HepG2 (cell line): ENCODE results near the gene MAP2K6. TPM values are rescaled to one million over a fixed set of nuclear protein-coding genes. Genes with fewer than 3 reads are reported as not detected.
A peak's percentile ranks its signal among the peaks of the same experiment; 100 is the strongest.

Source experiments
- ATAC-seq: fragments of 200-7000 bp; cut with Tn5 transposase; 3 replicates; pipeline ENCODE4 v1.9.1; 2020; ENCODE audit warnings: mild to moderate bottlenecking, moderate library complexity
- BruUV-seq: library from RNA; stranded (reverse); fragments of 400-500 nt; replicated peaks from 2 replicates; lab custom pipeline; 2021; lab: Mats Ljungman, UMichigan
- CTCF ChIA-PET: fragments of 300-600 bp; formaldehyde crosslinking; extraction: SDS; loops from one replicate; lab custom pipeline; 2021; ENCODE audit warnings: low total read pairs, inconsistent platforms, low intra/inter-chr PET ratio; lab: Yijun Ruan, JAX
- POLR2A ChIA-PET: fragments of 350-600 bp; sonication (Branson Sonifier 250); formaldehyde crosslinking; loops from one replicate; lab custom pipeline; 2020; ENCODE audit warnings: antibody characterized with exemption, inconsistent platforms; lab: Yijun Ruan, JAX
- DNase-seq: peaks from one replicate; pipeline ENCODE4 v3.0.0-alpha.2; 2015; ENCODE audit warnings: low spot score
- FAIRE-seq: peaks from 3 replicates; lab custom pipeline; 2011; peaks lifted over from hg19 to GRCh38; lab: Jason Lieb, UNC
- H2AFZ ChIP-seq: one replicate; pipeline ENCODE4 v1.6.1; 2011; ENCODE audit warnings: low read length, inconsistent platforms
- H3K27ac ChIP-seq: fragments of 300-600 bp; 3 replicates; pipeline ENCODE4 v1.8.0; 2011; ENCODE audit warnings: mixed run types, mild to moderate bottlenecking, mixed read lengths, low read length, inconsistent platforms; ENCODE audit not compliant: insufficient read depth; ENCODE audit errors: extremely low read length
- H3K27me3 ChIP-seq, 2 experiments: fragments of 200-600 bp in 1 of 2; 2 replicates in 1 of 2; 3 replicates in 1 of 2; pipeline versions ENCODE4 v1.6.0 to v1.8.0; 2011; ENCODE audit warnings: low read length in 2 of 2, mild to moderate bottlenecking in 2 of 2, moderate library complexity in 2 of 2, inconsistent platforms in 1 of 2; ENCODE audit not compliant: insufficient read depth in 2 of 2, control insufficient read depth in 1 of 2
- H3K36me3 ChIP-seq, 2 experiments: fragments of 200-600 bp in 1 of 2; replicated peaks in 1 of 2; 2 replicates in 1 of 2; 3 replicates in 1 of 2; pipeline versions ENCODE4 v1.5.1 to v1.8.0; 2011; ENCODE audit warnings: low read length in 2 of 2, inconsistent platforms in 1 of 2; ENCODE audit not compliant: insufficient read depth in 2 of 2, control insufficient read depth in 1 of 2
- H3K4me1 ChIP-seq: 2 replicates; pipeline ENCODE4 v1.5.1; 2012; ENCODE audit warnings: low read length, inconsistent platforms; ENCODE audit not compliant: insufficient read depth
- H3K4me2 ChIP-seq: 2 replicates; pipeline ENCODE4 v1.6.0; 2011; ENCODE audit warnings: low read depth, low read length, inconsistent platforms
- H3K4me3 ChIP-seq, 3 experiments: fragments of 200-600 bp in 1 of 3; sonication (generic), shearing (Covaris generic) in 1 of 3; replicated peaks in 1 of 3; 2 replicates each; pipeline ENCODE4 v1.5.1; 2011 to 2016; ENCODE audit warnings: low read length in 3 of 3, inconsistent platforms in 2 of 3, low read depth in 2 of 3, mild to moderate bottlenecking in 2 of 3, control low read depth in 1 of 3, mixed read lengths in 1 of 3; ENCODE audit not compliant: insufficient read depth in 1 of 3
- H3K79me2 ChIP-seq: one replicate; pipeline ENCODE4 v1.6.1; 2011; ENCODE audit warnings: low read length, inconsistent platforms; ENCODE audit not compliant: insufficient read depth
- H3K9ac ChIP-seq: 2 replicates; pipeline ENCODE4 v1.6.0; 2011; ENCODE audit warnings: mild to moderate bottlenecking, low read depth, low read length, inconsistent platforms; ENCODE audit not compliant: insufficient read depth
- H3K9me3 ChIP-seq: 2 replicates; pipeline ENCODE4 v1.5.1; 2012; ENCODE audit warnings: mild to moderate bottlenecking, low read length
- H4K20me1 ChIP-seq: 2 replicates; pipeline ENCODE4 v1.6.0; 2011; ENCODE audit warnings: inconsistent platforms, mild to moderate bottlenecking, low read length, moderate library complexity; ENCODE audit not compliant: insufficient read depth
- CCAR2 ChIP-seq: fragments of 200-400 bp; formaldehyde crosslinking; optimal IDR thresholded peaks from 2 replicates; pipeline ENCODE3; 2018; ENCODE audit warnings: low read depth, mild to moderate bottlenecking, low read length, moderate library complexity
- NFIB ChIP-seq: sonication (generic); formaldehyde crosslinking; IDR thresholded peaks from 2 replicates; pipeline ENCODE4 v1.9.0; 2021; ENCODE audit warnings: missing genetic modification reagents, mild to moderate bottlenecking, borderline replicate concordance
- RAD21 ChIP-seq: fragments of 450-650 bp; formaldehyde crosslinking; IDR thresholded peaks from 2 replicates; pipeline ENCODE4 v1.5.0; 2020; ENCODE audit warnings: mild to moderate bottlenecking
- SMC3 ChIP-seq: IDR thresholded peaks from 2 replicates; pipeline ENCODE4 v1.6.1; 2011; ENCODE audit warnings: low read length, improper control_type of control experiment
- STAG1 ChIP-seq: sonication (generic); formaldehyde crosslinking; IDR thresholded peaks from 2 replicates; pipeline ENCODE4 v1.4.0; 2020; ENCODE audit warnings: missing genetic modification reagents
- XRCC5 ChIP-seq: fragments of 200-400 bp; formaldehyde crosslinking; optimal IDR thresholded peaks from 2 replicates; pipeline ENCODE3; 2017; ENCODE audit warnings: mild to moderate bottlenecking, low read length
- ZNF230 ChIP-seq: sonication (generic); formaldehyde crosslinking; IDR thresholded peaks from 2 replicates; pipeline ENCODE4 v1.4.0; 2020; ENCODE audit warnings: mild to moderate bottlenecking, missing genetic modification reagents
- WGBS: methylation state at CpG from one replicate; pipeline ENCODE4 v1.1.6; 2017; ENCODE audit warnings: low lambda C conversion rate; 5-methylcytosine and 5-hydroxymethylcytosine counted together
- in situ Hi-C: cut with HindIII; loops from 2 replicates; pipeline ENCODE4 v1.10.0; 2017; ENCODE audit warnings: low pct_unique_long_range_greater_than_20kb; ENCODE audit not compliant: extremely low pct_ligation_motif_present
- intact Hi-C: fragments of 100-400 bp; cut with micrococcal nuclease; formaldehyde crosslinking; loops from one replicate; pipeline ENCODE4 v1.10.0; 2022; ENCODE audit not compliant: unreplicated experiment
- polyA plus RNA-seq, 8 experiments: library from polyadenylated mRNA; depleted of rRNA in 3 of 8; stranded (reverse) in 7 of 8; unstranded in 1 of 8; fragments of >200 nt; fragmentation: Illumina TruSeq in 4 of 8; extraction: Trizol in 4 of 8; gene quantifications; 2 replicates each; pipeline versions ENCODE4 v1.2.1 to v1.2.3, GENCODE V29; 2011 to 2016; ENCODE audit warnings: low read depth in 4 of 8, missing spikeins in 1 of 8, mixed read lengths in 1 of 8; ENCODE audit not compliant: insufficient read depth in 1 of 8
- total RNA-seq, 5 experiments: library from RNA; depleted of rRNA; stranded (reverse); fragments of >200 nt; fragmentation: Illumina TruSeq; extraction: Trizol; gene quantifications; 2 replicates each; pipeline ENCODE4 v1.2.3, GENCODE V29; 2016; ENCODE audit warnings: low read depth in 1 of 5
- TF ChIP-seq, protein P1 (sequence below): sonication (generic); formaldehyde crosslinking; IDR thresholded peaks from 2 replicates; pipeline ENCODE4 v1.5.0; 2020; ENCODE audit warnings: mild to moderate bottlenecking, missing genetic modification reagents, moderate library complexity
- TF ChIP-seq, protein P2 (sequence below): IDR thresholded peaks from 2 replicates; pipeline ENCODE4 v1.6.1; 2016; ENCODE audit warnings: missing compliant biosample characterization, missing genetic modification reagents, borderline replicate concordance

Gene MAP2K6
- total and polyA plus RNA-seq, 2 of the 13 experiments (the other 11 are each of a cell fraction or from before 2014, with no cell fraction given) = 5.1 to 33.6 TPM

DNA sequence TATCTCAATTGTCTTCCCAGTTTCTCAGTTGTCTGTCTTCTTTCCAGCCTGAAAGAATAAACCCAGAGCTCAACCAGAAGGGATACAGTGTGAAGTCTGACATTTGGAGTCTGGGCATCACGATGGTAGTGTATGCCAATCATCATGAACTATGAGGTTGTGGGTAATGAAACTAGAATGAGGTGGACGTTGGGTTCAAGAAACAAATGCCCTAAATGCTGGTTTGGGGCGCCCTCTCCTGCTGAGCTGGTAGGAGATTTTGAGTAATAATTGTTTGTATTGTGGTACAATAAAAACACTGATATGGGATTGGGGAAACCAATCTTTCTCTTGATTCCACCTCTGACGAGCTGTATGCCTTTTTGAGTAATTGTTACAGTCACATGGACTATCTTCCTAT is 110.4 kb downstream of the MAP2K6 start:
- 88% methylated on average over 4 of the region's 4 CpGs for WGBS
- no TSS peak for BruUV-seq
- Histone ChIP-seq H3K9ac (no peak overlapping the region), H3K4me3 (no peak overlapping the region), H3K27ac (no peak overlapping the region), H3K9me3 (no peaks in the 10 kb centered on the region), H4K20me1 (no peaks in the 10 kb centered on the region), H3K79me2 (no peaks in the 10 kb centered on the region), H3K4me2 (no peak overlapping the region), H3K27me3 (no peaks in the 10 kb centered on the region), H3K36me3 (peaks cover 0 to 4% of the 10 kb centered on the region in 2 experiments; a peak in 2 of 5 replicates), H2AFZ (no peak overlapping the region), H3K4me1 (no peaks in the 10 kb centered on the region)
- DNase-seq (no peak), FAIRE-seq (no peak), ATAC-seq (no peak)
- ChIA-PET CTCF (no interaction called here), POLR2A (no interaction called here)
- TF ChIP-seq NFIB (CRISPR knock-in tag) = no peak
- peak; percentile 27; the same call in 1 of the 2 replicates for TF ChIP-seq STAG1 (CRISPR knock-in tag)
- in situ Hi-C loops = loop anchor here (5.0 kb wide), 1 partner anchor 188 kb away; no protein-coding TSS in a partner anchor
- intact Hi-C loops = loop anchor here (5.0 kb wide), 2 partner anchors 113 to 1027 kb away; partner anchors contain the start of gene MAP2K6

DNA sequence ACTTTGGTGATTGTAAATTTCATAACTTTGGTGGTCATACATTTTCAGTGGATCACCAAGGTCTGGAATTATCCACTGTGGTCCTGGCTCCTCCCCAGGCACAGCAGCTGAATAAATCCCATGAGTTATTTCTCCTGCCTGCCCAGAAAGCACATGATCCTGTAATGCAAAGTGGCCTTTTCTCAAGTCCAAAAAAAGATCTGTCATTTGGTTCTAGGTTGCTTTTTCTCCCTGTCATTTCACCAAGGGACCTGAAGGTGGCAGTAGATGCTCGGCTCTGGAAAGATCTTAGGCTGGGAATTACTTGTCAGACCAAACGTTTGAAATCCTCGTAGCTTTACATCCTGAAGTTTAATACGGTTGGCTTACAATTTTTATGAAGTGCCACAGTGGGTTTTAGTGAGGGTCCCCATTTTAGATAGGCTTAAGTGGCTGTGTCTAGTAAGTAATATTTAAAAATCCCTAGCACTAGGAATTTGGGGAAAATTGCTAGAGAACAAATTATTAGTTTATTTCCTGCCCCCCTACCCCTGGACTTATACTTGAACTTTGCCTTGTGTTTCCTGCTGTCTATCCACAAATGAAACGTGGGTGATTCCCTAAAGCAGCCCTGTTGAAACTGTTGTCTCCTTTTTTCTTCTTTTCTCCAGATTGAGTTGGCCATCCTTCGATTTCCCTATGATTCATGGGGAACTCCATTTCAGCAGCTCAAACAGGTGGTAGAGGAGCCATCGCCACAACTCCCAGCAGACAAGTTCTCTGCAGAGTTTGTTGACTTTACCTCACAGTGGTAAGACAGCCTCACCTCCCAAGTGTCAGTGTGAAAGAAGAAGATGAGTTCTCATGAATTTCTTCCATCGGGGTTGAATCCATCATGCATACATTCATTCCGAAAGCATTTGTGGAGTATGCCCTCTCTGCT is 111.7 kb downstream of the MAP2K6 start:
- in situ Hi-C loops = no loop called here
- DNase-seq (peak; percentile 65), FAIRE-seq (peak; percentile 62), ATAC-seq (peak; percentile 76)
- Histone ChIP-seq H3K27me3 (no peaks in the 10 kb centered on the region), H3K4me3 (no peak overlapping the region), H3K9me3 (no peaks in the 10 kb centered on the region), H3K27ac (no peak overlapping the region), H3K4me2 (no peak overlapping the region), H4K20me1 (no peaks in the 10 kb centered on the region), H3K36me3 (no peaks in the 10 kb centered on the region; a peak in 1 of 5 replicates), H2AFZ (no peak overlapping the region), H3K4me1 (no peaks in the 10 kb centered on the region), H3K79me2 (no peaks in the 10 kb centered on the region), H3K9ac (no peak overlapping the region)
- ChIA-PET POLR2A (no interaction called here), CTCF (interaction anchor here (0.8 to 1.4 kb wide), 3 partner anchors 618 to 1027 kb away, joined by 3 to 14 read pairs (median 3); no protein-coding TSS in a partner anchor)
- no TSS peak for BruUV-seq
- 55% methylated on average over 9 of the region's 9 CpGs for WGBS
- intact Hi-C loops = loop anchor here (1.0 to 5.0 kb wide), 2 partner anchors 618 to 1026 kb away; no protein-coding TSS in a partner anchor
- TF ChIP-seq, protein P1, sequence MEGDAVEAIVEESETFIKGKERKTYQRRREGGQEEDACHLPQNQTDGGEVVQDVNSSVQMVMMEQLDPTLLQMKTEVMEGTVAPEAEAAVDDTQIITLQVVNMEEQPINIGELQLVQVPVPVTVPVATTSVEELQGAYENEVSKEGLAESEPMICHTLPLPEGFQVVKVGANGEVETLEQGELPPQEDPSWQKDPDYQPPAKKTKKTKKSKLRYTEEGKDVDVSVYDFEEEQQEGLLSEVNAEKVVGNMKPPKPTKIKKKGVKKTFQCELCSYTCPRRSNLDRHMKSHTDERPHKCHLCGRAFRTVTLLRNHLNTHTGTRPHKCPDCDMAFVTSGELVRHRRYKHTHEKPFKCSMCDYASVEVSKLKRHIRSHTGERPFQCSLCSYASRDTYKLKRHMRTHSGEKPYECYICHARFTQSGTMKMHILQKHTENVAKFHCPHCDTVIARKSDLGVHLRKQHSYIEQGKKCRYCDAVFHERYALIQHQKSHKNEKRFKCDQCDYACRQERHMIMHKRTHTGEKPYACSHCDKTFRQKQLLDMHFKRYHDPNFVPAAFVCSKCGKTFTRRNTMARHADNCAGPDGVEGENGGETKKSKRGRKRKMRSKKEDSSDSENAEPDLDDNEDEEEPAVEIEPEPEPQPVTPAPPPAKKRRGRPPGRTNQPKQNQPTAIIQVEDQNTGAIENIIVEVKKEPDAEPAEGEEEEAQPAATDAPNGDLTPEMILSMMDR = peak; percentile 86
- TF ChIP-seq CCAR2 (no peak), SMC3 (peak; percentile 46; the same call in 1 of the 2 replicates), RAD21 (CRISPR knock-in tag) (peak; percentile 28; the same call in 1 of the 2 replicates), XRCC5 (peak; percentile 18), STAG1 (CRISPR knock-in tag) (peak; percentile 83), ZNF230 (CRISPR knock-in tag) (peak; percentile 72; the same call in 1 of the 2 replicates)
- TF ChIP-seq, protein P2, sequence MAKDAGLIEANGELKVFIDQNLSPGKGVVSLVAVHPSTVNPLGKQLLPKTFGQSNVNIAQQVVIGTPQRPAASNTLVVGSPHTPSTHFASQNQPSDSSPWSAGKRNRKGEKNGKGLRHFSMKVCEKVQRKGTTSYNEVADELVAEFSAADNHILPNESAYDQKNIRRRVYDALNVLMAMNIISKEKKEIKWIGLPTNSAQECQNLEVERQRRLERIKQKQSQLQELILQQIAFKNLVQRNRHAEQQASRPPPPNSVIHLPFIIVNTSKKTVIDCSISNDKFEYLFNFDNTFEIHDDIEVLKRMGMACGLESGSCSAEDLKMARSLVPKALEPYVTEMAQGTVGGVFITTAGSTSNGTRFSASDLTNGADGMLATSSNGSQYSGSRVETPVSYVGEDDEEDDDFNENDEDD (CRISPR knock-in tag) = no peak
